ENCODE measurements around the gene F5.

Gene F5

DNA sequence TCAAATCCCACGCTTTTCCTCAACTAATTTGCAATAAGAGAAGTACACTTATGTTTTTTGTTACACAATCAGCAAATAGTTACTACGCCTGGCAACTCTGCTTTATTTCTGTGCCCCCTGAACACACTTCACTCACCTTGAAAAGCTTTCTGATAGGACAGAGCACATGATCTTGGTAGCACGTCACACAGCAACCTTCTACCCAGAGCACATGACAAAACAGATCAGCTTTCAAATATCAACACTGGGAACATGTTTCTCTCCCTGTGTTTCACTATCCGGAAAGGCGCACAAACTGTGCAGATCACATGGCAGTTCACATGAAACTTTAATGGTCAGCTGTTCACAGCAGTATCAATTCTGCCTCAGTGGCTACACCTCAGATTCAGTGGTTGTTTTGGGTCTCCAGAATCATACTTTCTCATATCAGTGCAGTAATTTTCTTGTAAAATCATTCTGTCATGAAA is 102.7 kb downstream of the F5 start:
- no peak for DNase-seq (ENCODE audit: low read depth in 2 of 2)

DNA sequence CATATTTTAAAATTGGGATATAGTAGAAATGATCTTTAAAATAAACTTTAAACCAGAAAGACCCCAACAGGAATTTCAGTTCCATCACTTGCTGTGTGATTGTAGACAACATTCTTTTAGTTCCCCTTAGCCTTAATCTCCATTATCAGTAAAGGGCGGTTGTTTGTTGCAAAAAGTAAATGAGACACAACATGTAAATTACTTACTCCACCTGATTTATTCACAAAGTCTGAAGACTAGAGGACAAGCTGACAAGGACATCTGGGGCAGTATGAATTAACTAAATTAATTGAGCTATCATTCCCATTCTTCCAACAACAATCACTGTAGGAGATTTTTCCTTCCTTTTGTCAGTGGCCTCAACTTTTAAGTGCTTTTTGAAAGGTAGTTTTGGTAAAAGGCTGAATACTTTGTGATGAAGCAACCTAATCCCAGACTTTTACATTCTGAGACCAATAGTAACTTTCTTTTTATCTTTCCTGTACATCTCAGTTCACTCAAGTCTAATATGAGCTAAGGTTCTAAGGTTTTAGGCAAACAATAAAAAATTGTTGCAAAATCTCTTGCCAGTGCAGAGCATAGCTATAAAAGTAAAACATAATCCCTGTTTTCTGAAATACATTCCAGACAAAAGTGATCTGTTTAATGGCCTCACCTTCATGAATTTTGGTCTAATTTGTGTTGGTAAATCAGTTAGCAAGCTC is 106.8 kb downstream of the F5 start:
- DNase-seq (ENCODE audit: low read depth in 2 of 2), result no peak

DNA sequence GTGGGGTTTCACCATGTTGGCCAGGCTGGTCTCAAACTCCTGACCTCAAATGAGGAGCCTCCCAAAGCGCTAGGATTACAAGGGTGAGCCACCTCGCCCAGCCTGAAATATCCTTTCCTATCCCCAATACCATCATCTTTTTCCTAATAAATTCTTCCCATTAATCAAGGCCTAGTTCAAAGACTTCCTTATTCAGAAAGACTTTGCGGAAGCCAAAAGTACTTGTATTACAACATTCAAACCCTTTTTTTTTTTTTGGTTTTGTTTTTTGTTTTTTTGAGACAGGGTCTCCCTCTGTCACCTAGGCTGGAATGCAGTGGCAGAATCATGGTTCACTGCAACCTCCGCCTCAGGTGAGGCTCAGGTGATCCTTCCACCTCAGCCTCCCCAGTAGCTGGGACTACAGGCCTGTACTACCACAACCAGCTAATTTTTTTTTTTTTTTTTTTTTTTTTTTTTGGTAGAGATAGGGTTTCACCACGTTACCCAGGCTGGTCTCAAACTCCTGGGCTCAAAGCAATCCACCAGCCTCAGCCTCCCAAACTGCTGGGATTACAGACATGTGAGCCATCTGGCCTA is 108.1 kb downstream of the F5 start:
- DNase-seq (ENCODE audit: low read depth in 2 of 2), result no peak

DNA sequence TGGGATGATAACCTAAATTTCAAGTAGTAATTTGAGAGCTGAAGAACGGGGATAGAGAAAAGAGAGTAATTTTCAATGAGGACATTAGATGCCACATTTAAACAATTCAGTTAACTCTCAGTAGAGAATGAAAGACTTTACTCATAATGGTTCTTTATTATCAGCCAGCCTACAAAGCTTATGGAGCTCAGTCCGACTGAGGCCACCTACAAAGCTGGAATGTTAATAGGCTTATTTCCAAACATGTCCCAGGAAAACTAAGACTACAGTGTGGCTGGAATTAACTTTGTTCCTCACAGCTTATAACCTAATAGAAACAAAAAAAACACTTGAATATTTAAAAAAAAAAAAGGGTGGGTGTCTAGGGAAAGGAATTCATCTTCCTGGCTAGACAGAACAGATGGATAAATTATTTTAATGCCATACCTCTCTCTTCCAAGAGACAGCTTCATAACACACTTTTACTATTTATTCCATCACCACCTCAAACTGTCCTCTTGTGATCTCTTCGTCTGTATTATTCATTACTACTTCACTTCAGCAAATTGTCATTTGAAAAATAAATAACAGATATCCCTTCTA is 110.4 kb downstream of the F5 start:
- no peak for DNase-seq (ENCODE audit: low read depth in 2 of 2)

DNA sequence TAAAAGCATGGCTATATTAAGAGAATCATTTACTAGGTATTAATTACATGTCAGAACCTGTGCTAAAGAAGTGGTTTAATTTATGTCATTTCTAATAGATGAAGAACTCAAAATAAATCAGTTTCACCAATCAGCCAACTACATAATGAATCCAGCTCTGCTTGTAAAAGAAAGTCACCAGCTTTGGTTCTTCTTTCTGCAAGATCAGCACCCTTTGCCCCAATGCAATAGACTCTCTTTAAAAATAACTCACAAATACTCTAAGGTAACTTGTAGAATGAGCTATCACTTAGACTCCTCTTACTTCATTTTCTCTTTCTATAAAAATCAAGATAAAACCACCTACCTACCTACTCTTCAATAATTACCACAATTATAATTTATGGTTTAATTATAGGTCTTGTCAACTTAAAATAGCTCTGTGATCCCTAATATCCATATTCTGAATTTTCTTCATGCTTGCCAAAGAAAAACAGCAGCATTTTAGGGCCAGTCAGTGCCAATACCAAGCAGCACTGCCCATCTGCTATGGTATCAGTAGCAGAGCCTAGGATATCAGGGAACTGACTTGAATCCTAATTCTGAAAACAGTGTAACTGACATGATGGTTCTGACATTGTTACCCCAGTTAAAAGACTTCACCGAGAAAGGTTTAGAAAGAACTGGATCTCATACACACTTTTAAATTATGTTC is 111.8 kb downstream of the F5 start:
- DNase-seq (ENCODE audit: low read depth in 2 of 2), result no peak

GRCh38 chr1:169473347-169473746 is 112.9 kb downstream of the F5 start:
- no peak for DNase-seq (ENCODE audit: low read depth in 2 of 2)

DNA sequence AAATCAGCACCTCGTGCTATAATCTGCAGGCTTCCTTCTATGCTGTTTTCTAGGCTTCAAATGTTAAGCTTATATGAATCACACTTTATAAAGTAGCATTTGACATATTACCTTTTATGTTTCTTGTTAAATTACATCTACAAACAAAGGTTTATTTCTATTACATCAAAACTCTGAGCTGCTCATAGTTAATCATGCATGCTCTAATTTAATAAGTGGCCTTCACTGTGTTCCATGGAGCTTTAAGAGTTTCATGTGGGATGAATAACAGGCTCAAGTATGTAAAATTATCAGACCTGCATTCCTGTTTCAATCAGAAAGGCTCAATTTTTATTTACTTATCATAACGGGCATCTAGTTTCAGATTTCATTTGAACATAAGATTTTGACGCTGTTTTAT is 113.5 kb downstream of the F5 start:
- DNase-seq (ENCODE audit: low read depth in 2 of 2), result no peak

GRCh38 chr1:169468982-169469381 is 117.3 kb downstream of the F5 start:
- DNase-seq (ENCODE audit: low read depth in 2 of 2), result no peak

GRCh38 chr1:169466259-169467230 is 119.7 kb downstream of the F5 start:
- DNase-seq (ENCODE audit: low read depth in 2 of 2), result no peak

DNA sequence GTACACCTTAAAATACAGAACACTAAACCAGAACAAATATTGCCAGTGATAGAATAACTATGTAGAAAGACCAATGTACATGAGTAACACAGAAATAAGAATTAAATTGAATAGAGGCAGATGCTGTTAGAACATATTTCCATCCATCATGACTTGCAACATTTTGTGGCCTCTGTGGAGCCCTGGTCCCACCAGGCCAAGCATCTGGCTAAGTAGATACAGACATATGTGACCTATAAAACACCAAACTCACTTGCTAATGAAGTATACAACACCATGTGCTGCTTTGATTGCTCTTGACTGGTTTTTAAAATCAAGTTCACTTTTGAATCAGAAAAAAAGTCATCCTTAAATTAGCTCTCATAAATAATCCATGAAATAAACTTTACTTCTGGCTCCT is 121.0 kb downstream of the F5 start:
- no peak for DNase-seq (ENCODE audit: low read depth in 2 of 2)

All from stimulated activated CD8-positive, alpha-beta memory T cell treated with anti-CD3 and anti-CD28 coated beads, Interleukin-15, amount 100 ng/mL, for 4 hours (primary cell).